Stomach (tissue), 4 donors: ENCODE data around the gene G0S2.

Experiments used
- CTCF ChIP-seq, 7 experiments: fragments of 450-650 bp in 4 of 7; fragments of 200-600 bp in 3 of 7; sonication (generic) in 3 of 7; IDR thresholded peaks; one replicate each; pipeline ENCODE4 v1.5.1; 2016 to 2019; ENCODE audit warnings: antibody characterized with exemption in 7 of 7, control low read depth in 2 of 7, mild to moderate bottlenecking in 1 of 7
- EP300 ChIP-seq: sonication (generic); formaldehyde crosslinking; IDR thresholded peaks from one replicate; pipeline ENCODE4 v1.6.1; 2017; ENCODE audit warnings: antibody characterized with exemption
- POLR2A ChIP-seq, 4 donors: fragments of 450-650 bp; IDR thresholded peaks; one replicate each; pipeline ENCODE4 v1.6.1; 2016; ENCODE audit warnings: antibody characterized with exemption in 4 of 4, control low read depth in 2 of 4, mild to moderate bottlenecking in 1 of 4, moderate library complexity in 1 of 4
- POLR2AphosphoS5 ChIP-seq, 3 donors: sonication (generic); formaldehyde crosslinking; IDR thresholded peaks; one replicate each; pipeline ENCODE4 v1.6.1; 2016; ENCODE audit warnings: antibody characterized with exemption in 3 of 3

- TF ChIP-seq POLR2A (IDR thresholded peaks at IDR 0.05) = no peak
- peak; percentile 32 to 76 (median 56) for TF ChIP-seq POLR2AphosphoS5 (IDR thresholded peaks at IDR 0.05)
- no peak for TF ChIP-seq CTCF (IDR thresholded peaks at IDR 0.05)
- TF ChIP-seq EP300 = no peak
Observed at GRCh38 chr1:209641832-209642172, 33.4 kb upstream of the G0S2 start.
